Mesothelial cell of epicardium (in vitro differentiated cells): ENCODE measurements around the gene PNLDC1. TPM values are rescaled to one million over a fixed set of nuclear protein-coding genes. Genes with fewer than 3 reads are reported as not detected.

ENCODE experiments used
- DNase-seq, 2 experiments: peaks; one replicate each; pipeline ENCODE4 v3.0.0; 2021; ENCODE audit warnings: low spot score in 2 of 2; ENCODE audit not compliant: unreplicated experiment in 2 of 2
- H3K27ac Mint-ChIP-seq: 2 replicates; pipeline ENCODE4 v1.8.0; 2021; ENCODE audit warnings: mixed read lengths
- H3K27me3 Mint-ChIP-seq: 2 replicates; pipeline ENCODE4 v1.8.0; 2021; ENCODE audit warnings: low read depth, mixed read lengths
- H3K36me3 Mint-ChIP-seq: 2 replicates; pipeline ENCODE4 v1.8.0; 2021; ENCODE audit warnings: mixed read lengths
- H3K4me1 Mint-ChIP-seq: 2 replicates; pipeline ENCODE4 v1.8.0; 2021; ENCODE audit warnings: mixed read lengths
- H3K4me3 Mint-ChIP-seq: 2 replicates; pipeline ENCODE4 v1.8.0; 2021; ENCODE audit warnings: mild to moderate bottlenecking, moderate library complexity, mixed read lengths
- H3K9me3 Mint-ChIP-seq: 2 replicates; pipeline ENCODE4 v1.8.0; 2021; ENCODE audit warnings: mixed read lengths
- CTCF ChIP-seq: fragments of 200-600 bp; sonication (generic); IDR thresholded peaks from one replicate; pipeline ENCODE4 v1.5.0; 2021; ENCODE audit warnings: antibody characterized with exemption; ENCODE audit not compliant: unreplicated experiment
- total RNA-seq: library from RNA; stranded (reverse); gene quantifications from 3 replicates; pipeline ENCODE4 v1.2.1, GENCODE V29; 2021

PNLDC1 gene
- total RNA-seq, 1 donor from 2014 or later, result 0.16 TPM

- no peak for TF ChIP-seq CTCF
- Mint-ChIP-seq H3K9me3 (no peaks in the 10 kb centered on the region), H3K27ac (peak overlapping the region; percentile 41), H3K36me3 (peaks cover 44% of the 10 kb centered on the region), H3K4me3 (no peak overlapping the region), H3K4me1 (no peaks in the 10 kb centered on the region), H3K27me3 (no peaks in the 10 kb centered on the region)
- DNase-seq, result no peak
Measured at GRCh38 chr6:159777240-159777904, 22.7 kb upstream of the PNLDC1 start.

- H3K27me3 Mint-ChIP-seq, result no peaks in the 10 kb centered on the region
- no peak for TF ChIP-seq CTCF
- DNase-seq, result no peak
- H3K4me3 Mint-ChIP-seq, result no peak overlapping the region
- H3K36me3 Mint-ChIP-seq, result peaks cover 50% of the 10 kb centered on the region
- H3K9me3 Mint-ChIP-seq, result no peaks in the 10 kb centered on the region
- H3K27ac Mint-ChIP-seq, result no peak overlapping the region
- no peaks in the 10 kb centered on the region for H3K4me1 Mint-ChIP-seq
Measured at GRCh38 chr6:159778131-159778530, 21.9 kb upstream of the PNLDC1 start.

DNA sequence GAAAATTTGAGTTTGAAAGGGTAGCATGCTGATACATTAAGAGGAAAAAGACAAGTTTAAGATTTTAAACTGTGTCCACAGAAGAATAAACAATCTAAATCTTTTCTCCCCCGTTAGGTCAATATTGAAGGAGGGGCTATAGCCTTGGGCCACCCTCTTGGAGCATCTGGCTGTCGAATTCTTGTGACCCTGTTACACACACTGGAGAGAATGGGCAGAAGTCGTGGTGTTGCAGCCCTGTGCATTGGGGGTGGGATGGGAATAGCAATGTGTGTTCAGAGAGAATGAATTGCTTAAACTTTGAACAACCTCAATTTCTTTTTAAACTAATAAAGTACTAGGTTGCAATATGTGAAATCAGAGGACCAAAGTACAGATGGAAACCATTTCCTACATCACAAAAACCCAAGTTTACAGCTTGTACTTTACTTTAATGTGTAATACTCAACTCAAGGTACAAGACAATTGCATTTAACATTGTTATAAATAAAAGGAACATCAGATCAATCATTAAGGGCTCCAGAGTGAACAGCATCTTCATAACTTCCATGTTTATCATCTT is 21.5 kb upstream of the PNLDC1 start:
- Mint-ChIP-seq H3K36me3 (peaks cover 48% of the 10 kb centered on the region), H3K4me1 (no peaks in the 10 kb centered on the region), H3K9me3 (no peaks in the 10 kb centered on the region), H3K27ac (no peak overlapping the region), H3K27me3 (no peaks in the 10 kb centered on the region), H3K4me3 (no peak overlapping the region)
- no peak for TF ChIP-seq CTCF
- DNase-seq, result no peak

DNA sequence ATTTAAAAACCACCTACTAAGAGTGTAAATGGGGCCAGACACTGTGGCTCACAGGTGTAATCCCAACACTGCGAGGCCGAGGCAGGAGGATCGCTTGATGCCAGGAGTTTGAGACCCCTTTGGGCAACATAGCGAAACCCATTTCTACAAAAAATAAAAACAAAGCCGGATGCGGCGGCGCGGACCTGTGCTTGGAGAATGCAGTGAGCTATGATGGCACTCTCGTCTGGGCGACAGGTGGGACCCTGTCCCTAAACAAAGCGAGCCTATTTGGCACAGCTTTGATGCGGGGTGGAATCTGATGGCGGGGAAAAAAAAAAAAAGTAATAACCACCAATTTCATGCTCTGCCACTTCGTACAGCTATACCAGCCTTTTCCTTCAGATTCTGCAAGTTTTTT is 11.8 kb upstream of the PNLDC1 start:
- H3K27me3 Mint-ChIP-seq, result no peaks in the 10 kb centered on the region
- peaks cover 31% of the 10 kb centered on the region for H3K4me1 Mint-ChIP-seq
- no peaks in the 10 kb centered on the region for H3K9me3 Mint-ChIP-seq
- peak overlapping the region; percentile 98 for H3K4me3 Mint-ChIP-seq
- H3K27ac Mint-ChIP-seq, result peak overlapping the region; percentile 87
- TF ChIP-seq CTCF, result no peak
- H3K36me3 Mint-ChIP-seq, result peaks cover 26% of the 10 kb centered on the region
- DNase-seq, result no peak

DNA sequence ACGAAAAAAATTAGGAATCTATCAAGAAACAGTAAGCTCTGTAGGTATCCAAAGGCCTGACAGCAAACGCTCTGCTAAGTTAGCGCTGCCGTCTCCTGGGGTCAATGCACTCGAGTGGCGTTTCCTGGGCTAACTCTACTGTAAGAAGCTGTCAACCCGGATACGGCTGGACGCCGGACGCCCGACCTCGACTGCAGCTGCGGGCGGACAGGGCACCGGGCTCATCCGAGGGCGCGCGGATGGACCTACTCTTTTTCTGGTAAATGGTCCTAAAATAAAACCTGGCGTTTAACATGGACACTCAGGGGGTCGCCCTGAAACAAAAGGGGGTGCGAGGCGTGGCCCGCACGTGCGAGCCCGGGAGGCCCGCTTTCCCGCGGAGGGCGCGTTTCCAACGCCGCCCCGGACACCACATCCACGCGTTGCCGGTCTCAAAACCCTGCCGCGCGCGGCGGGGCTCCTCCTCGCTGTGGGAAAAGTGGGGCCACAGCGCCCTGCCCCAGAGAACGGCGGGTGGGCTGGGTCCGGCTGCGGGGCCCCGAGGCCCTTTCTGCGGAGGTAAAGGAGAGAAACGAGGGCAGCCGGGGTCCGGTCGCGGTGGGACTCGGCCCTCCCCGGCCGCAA is 11.2 kb upstream of the PNLDC1 start:
- peak in 1 of 2 experiments; percentile 41 for DNase-seq
- TF ChIP-seq CTCF, result no peak

More for the DNA sequence above, 11.2 kb upstream of the PNLDC1 start:
- peak overlapping the region; percentile 98 for H3K4me3 Mint-ChIP-seq
- peaks cover 31% of the 10 kb centered on the region for H3K4me1 Mint-ChIP-seq
- H3K9me3 Mint-ChIP-seq, result no peaks in the 10 kb centered on the region
- H3K27me3 Mint-ChIP-seq, result no peaks in the 10 kb centered on the region
- peaks cover 25% of the 10 kb centered on the region for H3K36me3 Mint-ChIP-seq
- peak overlapping the region; percentile 87 for H3K27ac Mint-ChIP-seq
